GM15510 (cell line): Measurements from ENCODE around the gene PAM16.

Experiments used
- POLR2A ChIP-seq: IDR thresholded peaks from 3 replicates; pipeline ENCODE4 v1.6.1; 2011; ENCODE audit warnings: borderline replicate concordance; ENCODE audit not compliant: insufficient read length; ENCODE audit errors: extremely low read depth

Gene PAM16

GRCh38 chr16:4298761-4299522 lies 52.2 kb downstream of the PAM16 start:
- TF ChIP-seq POLR2A = no peak

- no peak for TF ChIP-seq POLR2A
These were observed 53.6 kb downstream of the PAM16 start for GRCh38 chr16:4297480-4297879.

- TF ChIP-seq POLR2A = no peak
These were observed 55.5 kb downstream of the PAM16 start for GRCh38 chr16:4295581-4295980.

- no peak for TF ChIP-seq POLR2A
These were observed 57.2 kb downstream of the PAM16 start for GRCh38 chr16:4293822-4294457.

- no peak for TF ChIP-seq POLR2A
These were observed 57.9 kb downstream of the PAM16 start for GRCh38 chr16:4293181-4293716.

- TF ChIP-seq POLR2A = no peak
These were observed 59.4 kb downstream of the PAM16 start for GRCh38 chr16:4291699-4292098.
